IPS-18a (cell line): Measurements from ENCODE around the gene DARS1.

Experiments used
- H3K27ac ChIP-seq: one replicate; pipeline ENCODE4 v1.5.1; 2013; ENCODE audit warnings: low read length
- H3K27me3 ChIP-seq: one replicate; pipeline ENCODE4 v1.6.1; 2013; ENCODE audit warnings: mild to moderate bottlenecking, low read length; ENCODE audit not compliant: control insufficient read depth, insufficient read depth
- H3K36me3 ChIP-seq: one replicate; pipeline ENCODE4 v1.6.1; 2013; ENCODE audit warnings: low read depth, low read length; ENCODE audit not compliant: control insufficient read depth
- H3K4me1 ChIP-seq: one replicate; pipeline ENCODE4 v1.6.1; 2013; ENCODE audit warnings: low read depth, low read length; ENCODE audit not compliant: control insufficient read depth
- H3K4me3 ChIP-seq: one replicate; pipeline ENCODE4 v1.5.1; 2013; ENCODE audit warnings: low read length
- H3K9ac ChIP-seq: one replicate; pipeline ENCODE4 v1.6.1; 2013; ENCODE audit warnings: mild to moderate bottlenecking, low read length, moderate library complexity
- H3K9me3 ChIP-seq: one replicate; pipeline ENCODE4 v1.6.1; 2013; ENCODE audit warnings: low read depth, low read length; ENCODE audit not compliant: control insufficient read depth

The DARS1 gene

GRCh38 chr2:135952891-135953290, 32.5 kb downstream of the DARS1 start:
- no peak overlapping the region for H3K9ac ChIP-seq
- no peak overlapping the region for H3K27ac ChIP-seq
- no peaks in the 10 kb centered on the region for H3K27me3 ChIP-seq
- no peaks in the 10 kb centered on the region for H3K4me1 ChIP-seq
- no peak overlapping the region for H3K4me3 ChIP-seq
- H3K9me3 ChIP-seq, result no peaks in the 10 kb centered on the region
- no peaks in the 10 kb centered on the region for H3K36me3 ChIP-seq

DNA sequence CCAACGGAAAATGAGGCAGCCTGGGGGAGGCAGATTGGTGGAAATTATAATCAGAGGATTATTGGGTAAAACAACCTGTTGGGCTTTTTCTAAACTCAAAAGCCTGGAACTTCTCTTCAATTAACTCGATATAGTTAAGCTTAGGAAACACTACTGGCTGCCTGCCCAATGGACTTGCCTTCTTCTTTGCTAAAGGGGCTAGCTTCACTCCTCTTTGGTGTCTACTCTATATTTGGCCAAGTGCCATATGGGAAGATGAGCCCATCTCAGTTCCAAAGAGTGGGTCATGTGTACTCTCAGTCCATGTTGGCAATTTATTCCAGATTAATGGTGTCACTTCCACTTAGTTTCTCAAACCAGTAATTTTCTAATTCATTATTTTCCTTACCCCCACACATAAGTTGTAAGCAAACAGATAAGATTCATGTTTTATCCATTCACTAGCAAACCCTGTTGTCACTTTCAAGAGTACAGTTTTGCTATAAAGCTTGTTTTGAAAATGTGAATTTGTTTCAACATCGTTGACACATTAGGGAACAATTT, 34.3 kb downstream of the DARS1 start:
- no peaks in the 10 kb centered on the region for H3K36me3 ChIP-seq

DNA sequence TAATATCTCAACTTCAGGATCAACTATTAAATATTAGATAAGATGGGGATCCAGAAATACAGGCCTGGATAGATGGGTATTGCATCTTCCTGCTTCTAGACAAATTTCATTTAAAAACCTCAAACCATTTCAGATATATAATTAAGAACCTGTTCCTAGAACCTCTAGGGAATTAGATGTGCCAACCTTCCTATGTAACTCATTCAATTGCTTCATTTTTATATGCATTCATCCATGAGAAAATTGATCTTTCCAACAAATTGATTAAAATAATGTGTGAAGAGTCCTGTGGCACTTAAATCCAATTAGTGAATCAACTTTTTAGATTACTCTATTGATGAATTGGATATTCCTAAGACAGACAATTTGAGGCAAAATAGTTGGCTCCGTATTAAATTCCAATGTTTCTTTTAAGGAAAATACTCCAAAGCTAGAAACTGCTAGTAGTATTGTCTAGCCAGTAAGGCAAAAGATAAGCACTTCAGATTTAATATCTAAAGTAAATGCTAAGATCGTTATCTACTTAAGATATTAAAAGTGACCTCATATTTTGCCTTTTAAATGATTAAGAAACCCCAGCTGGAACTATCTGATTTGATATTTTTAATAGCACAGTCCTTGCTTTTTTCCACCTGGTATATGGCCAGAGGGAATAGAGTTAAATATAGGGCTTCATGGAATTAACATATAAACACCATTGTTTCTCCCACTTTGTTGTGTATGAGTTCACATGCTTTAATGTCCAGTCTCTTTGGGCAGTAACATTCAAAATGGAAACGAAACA, 35.8 kb downstream of the DARS1 start:
- Histone ChIP-seq H3K4me1 (no peaks in the 10 kb centered on the region), H3K27me3 (no peaks in the 10 kb centered on the region), H3K36me3 (no peaks in the 10 kb centered on the region), H3K27ac (no peak overlapping the region), H3K9ac (no peak overlapping the region), H3K9me3 (no peaks in the 10 kb centered on the region), H3K4me3 (no peak overlapping the region)

More for the DNA sequence above, 34.3 kb downstream of the DARS1 start:
- Histone ChIP-seq H3K9me3 (no peaks in the 10 kb centered on the region), H3K4me3 (no peak overlapping the region), H3K27me3 (no peaks in the 10 kb centered on the region), H3K9ac (no peak overlapping the region), H3K27ac (no peak overlapping the region), H3K4me1 (no peaks in the 10 kb centered on the region)

DNA sequence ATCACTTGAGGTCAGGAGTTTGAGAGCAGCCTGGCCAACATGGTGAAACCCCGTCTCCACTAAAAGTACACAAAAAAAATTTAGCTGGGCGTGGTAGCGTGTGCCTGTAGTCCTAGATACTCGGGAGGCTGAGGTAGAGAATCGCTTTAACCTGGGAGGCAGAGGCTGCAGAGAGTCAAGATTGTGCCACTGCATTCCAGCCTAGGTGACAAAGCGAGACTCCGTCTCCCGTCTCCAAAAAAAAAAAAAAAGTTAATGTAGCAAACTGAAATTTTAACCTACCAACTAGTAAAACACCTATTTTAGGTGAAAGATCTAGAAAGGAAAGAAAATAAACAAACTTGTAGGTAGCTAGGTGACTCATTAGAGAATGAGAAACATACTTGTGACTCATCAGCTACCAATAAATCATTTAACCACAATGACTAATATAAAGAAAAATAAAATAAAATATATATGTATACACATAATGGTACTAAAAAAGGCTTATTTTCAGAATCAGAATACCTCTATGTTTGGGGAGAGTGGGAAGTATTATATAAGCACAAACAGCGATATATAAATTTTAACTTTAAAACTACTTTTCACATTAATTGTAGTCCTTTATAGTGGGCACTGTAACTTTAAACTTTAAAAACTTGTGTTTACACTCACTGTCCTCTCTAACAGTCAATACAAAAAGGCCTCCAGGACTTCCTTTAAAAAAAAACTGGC, 36.6 kb downstream of the DARS1 start:
- Histone ChIP-seq H3K9me3 (no peaks in the 10 kb centered on the region), H3K4me3 (no peak overlapping the region)

GRCh38 chr2:135948141-135948540, 37.3 kb downstream of the DARS1 start:
- Histone ChIP-seq H3K4me1 (no peaks in the 10 kb centered on the region), H3K9ac (no peak overlapping the region), H3K27ac (no peak overlapping the region), H3K27me3 (no peaks in the 10 kb centered on the region), H3K9me3 (no peaks in the 10 kb centered on the region), H3K4me3 (no peak overlapping the region), H3K36me3 (peaks cover 3% of the 10 kb centered on the region)

More for the DNA sequence above, 36.6 kb downstream of the DARS1 start:
- Histone ChIP-seq H3K4me1 (no peaks in the 10 kb centered on the region), H3K27ac (no peak overlapping the region), H3K9ac (no peak overlapping the region), H3K36me3 (no peaks in the 10 kb centered on the region), H3K27me3 (no peaks in the 10 kb centered on the region)

DNA sequence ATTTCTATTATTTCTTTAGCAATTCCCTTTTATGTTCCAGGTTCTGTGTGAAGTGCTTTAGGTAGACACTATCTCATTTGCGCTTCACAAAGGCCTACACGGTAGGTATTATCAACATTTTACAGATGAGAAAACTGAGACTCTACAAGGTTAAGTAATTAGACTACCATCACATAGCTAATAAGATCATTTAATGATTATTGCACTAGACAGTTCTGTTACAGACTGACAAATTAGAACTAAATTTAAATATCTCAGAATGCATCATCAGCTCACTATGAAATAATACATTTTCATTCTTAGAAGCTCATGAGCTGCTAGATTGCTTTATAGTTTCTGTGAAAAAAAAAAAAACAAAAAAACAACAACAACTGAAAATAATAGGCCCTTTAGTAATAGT, 37.9 kb downstream of the DARS1 start:
- no peaks in the 10 kb centered on the region for H3K9me3 ChIP-seq
- H3K4me1 ChIP-seq, result no peaks in the 10 kb centered on the region
- no peak overlapping the region for H3K9ac ChIP-seq
- peaks cover 9% of the 10 kb centered on the region for H3K36me3 ChIP-seq
- no peak overlapping the region for H3K4me3 ChIP-seq
- no peak overlapping the region for H3K27ac ChIP-seq
- H3K27me3 ChIP-seq, result no peaks in the 10 kb centered on the region

- Histone ChIP-seq H3K9me3 (no peaks in the 10 kb centered on the region), H3K9ac (no peak overlapping the region), H3K4me1 (no peaks in the 10 kb centered on the region), H3K4me3 (no peak overlapping the region), H3K27me3 (no peaks in the 10 kb centered on the region), H3K36me3 (peaks cover 9% of the 10 kb centered on the region), H3K27ac (no peak overlapping the region)
These were observed 39.9 kb downstream of the DARS1 start for GRCh38 chr2:135945526-135945925.

DNA sequence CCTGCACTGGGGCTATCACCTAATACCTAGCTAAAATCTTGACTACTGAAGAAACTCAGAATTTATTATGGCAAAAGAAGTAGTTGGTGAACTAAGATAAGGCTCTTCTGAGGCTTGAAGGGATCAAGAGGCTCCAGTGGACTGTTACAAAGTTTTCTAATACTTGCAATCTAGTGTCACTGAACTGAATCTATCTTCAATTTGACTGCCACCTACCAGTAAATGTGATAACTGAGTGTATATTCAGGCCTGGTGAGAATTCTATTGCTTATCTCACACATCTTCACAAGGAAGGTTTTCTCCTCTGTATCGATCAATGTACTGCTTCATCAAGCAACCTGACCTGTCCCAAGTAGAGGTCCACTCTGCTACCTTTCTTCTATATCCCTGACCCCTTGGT, 40.8 kb downstream of the DARS1 start:
- no peaks in the 10 kb centered on the region for H3K4me1 ChIP-seq
- H3K9me3 ChIP-seq, result no peaks in the 10 kb centered on the region
- no peaks in the 10 kb centered on the region for H3K27me3 ChIP-seq
- H3K27ac ChIP-seq, result no peak overlapping the region
- H3K4me3 ChIP-seq, result no peak overlapping the region
- H3K36me3 ChIP-seq, result peaks cover 9% of the 10 kb centered on the region
- no peak overlapping the region for H3K9ac ChIP-seq

- H3K36me3 ChIP-seq, result peaks cover 9% of the 10 kb centered on the region
- H3K9me3 ChIP-seq, result no peaks in the 10 kb centered on the region
- H3K4me1 ChIP-seq, result no peaks in the 10 kb centered on the region
- no peaks in the 10 kb centered on the region for H3K27me3 ChIP-seq
- no peak overlapping the region for H3K4me3 ChIP-seq
- H3K9ac ChIP-seq, result no peak overlapping the region
- no peak overlapping the region for H3K27ac ChIP-seq
These were observed 42.3 kb downstream of the DARS1 start for GRCh38 chr2:135942936-135943688.

GRCh38 chr2:135936524-135936923, 48.9 kb downstream of the DARS1 start:
- Histone ChIP-seq H3K27ac (no peak overlapping the region), H3K4me1 (no peaks in the 10 kb centered on the region), H3K36me3 (peaks cover 13% of the 10 kb centered on the region), H3K9me3 (no peaks in the 10 kb centered on the region), H3K4me3 (no peak overlapping the region), H3K27me3 (no peaks in the 10 kb centered on the region), H3K9ac (no peak overlapping the region)

DNA sequence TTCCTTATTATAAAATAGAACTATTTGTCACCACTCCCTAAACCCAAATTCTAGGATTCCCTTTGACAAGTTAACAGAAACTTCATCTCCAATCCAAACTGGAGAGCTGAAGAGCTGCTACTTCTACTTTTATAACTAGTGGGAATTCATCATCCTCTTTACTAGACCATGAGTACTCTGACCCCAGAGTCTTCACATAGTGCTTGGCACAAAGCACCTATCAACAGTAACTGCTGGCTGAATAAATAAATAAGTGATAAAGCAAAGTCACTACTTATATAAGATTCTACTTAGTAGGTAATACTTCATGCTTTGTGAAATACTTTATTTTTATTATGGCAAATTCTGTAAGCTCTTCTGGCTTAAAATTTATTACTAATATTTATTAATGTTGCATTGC, 49.5 kb downstream of the DARS1 start:
- Histone ChIP-seq H3K4me3 (no peak overlapping the region), H3K27ac (no peak overlapping the region), H3K4me1 (no peaks in the 10 kb centered on the region), H3K9ac (no peak overlapping the region), H3K9me3 (no peaks in the 10 kb centered on the region), H3K36me3 (peaks cover 20% of the 10 kb centered on the region), H3K27me3 (no peaks in the 10 kb centered on the region)
